GM21447 (cell line): Measurements from ENCODE around the gene CYP3A5.
"Not testable (repeated sequence)": the region's sequence is repeated elsewhere in the genome, so short reads cannot be mapped to it uniquely, and the experiment has no call there.

Experiments used
- ATAC-seq: cut with Tn5 transposase; IDR thresholded peaks from one replicate; pipeline ENCODE4 v1.9.1; 2021; ENCODE audit not compliant: unreplicated experiment

Gene CYP3A5

DNA sequence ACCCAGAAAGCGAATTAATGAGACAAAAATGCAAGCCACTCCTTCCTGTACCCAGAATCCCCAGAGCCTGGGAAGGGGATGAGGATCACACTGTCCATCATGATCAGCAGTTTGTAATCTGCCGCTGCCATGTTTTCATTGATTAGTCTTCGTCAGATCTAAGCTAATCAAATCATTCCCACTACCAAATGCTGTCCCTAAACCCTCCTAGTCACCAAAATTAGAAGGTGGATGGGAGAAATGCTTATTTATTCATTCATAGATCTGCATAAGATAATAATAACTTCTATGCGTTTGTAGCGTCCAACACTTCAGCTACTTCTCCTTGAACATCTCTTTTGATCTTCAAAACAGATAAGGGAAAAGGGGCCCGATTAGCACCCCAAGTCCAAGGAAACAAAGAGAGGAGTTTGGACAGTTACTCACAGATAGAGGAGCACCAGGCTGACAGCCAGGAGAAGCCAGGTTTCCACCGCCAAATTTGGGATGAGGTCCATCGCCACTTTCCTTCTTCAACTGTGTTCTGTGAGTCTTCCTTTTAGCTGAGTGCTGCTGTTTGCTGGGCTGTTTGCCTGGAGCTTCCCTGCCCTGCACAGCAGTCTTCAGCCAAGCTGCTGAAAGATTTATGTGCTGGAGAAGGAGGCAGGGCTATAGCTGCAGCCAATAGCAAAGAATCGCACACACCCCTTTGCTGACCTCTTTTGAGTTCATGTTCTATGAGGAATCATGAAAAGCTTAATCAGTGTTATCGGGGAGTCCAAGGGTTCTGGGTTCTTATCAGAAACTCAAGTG, at the start of gene CYP3A5:
TSS of gene CYP3A5 (minus strand) at position 597 of the 792 bp plus-strand sequence. CDS start at position 497, 100 bp downstream.
- ATAC-seq = no peak

DNA sequence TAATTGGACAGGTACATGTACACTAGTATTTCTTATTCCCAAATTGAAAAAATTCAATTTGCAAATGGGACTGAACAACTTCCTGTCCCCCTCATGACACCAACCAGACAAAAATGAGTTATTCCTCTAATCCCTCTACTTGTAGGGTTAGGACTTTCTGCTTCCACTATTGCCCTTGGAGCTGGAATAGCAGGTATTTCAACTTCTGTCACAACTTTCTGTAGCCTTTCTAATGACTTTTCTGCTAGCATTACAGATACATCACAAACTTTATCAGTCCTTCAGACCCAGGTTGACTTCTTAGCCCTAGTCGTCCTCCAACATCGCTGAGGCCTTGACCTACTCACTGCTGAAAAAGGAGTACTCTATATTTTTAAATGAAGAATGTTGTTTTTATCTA, 48.8 kb upstream of the CYP3A5 start:
- ATAC-seq = no peak

DNA sequence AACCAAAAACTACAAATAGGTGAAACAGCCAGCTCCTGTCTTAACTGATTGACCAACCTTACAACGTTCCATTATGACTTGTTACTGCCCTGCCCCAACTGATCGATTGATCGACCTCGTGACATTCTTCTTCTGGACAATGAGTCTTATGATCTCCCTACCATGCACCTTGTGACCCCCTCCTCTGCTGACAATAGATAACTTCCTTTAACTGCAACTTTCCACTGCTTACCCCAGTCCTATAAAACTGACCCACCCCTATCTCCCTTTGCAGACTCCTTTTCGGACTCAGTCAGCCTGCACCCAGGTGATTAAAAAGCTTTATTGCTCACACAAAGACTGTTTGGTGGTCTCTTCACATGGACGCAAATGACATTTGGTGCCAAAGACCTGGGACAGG, 43.4 kb upstream of the CYP3A5 start:
- not testable (repeated sequence) for ATAC-seq

DNA sequence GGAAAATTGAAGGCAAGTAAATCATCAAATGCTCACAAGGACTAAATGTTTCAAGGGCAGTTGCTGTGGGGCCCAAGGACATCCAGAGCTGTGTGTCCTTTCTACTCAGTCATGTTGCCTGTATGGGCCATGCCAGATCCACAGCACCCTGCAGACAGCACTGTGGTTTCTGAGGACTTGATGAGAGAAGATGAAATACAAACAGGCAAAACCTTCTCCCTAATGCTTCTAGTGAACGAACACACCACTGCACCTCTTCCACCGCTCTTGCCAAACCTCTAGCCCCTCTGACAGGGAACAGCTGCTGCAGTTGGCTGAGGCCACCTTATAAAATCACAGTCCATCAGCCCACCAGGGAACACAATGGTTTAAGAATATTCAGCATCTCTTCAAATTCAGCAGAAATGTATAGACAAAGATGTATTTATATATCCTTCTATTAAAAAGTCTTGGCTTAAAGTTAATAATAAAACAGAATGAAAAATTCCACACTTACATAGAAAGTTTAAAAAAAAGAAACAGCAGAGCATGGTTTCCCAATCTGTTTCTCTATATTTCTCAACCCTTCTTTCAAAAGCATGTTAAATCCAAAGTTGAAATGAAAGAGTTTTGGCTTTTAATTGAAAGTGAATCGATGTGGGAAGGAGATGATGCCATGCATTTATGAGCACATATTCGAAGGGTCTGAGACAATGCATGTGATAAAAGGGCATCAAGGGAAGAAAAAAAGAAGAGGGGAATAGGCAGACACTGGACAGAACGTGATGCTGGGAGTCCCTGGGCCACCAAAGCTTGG, 41.2 kb upstream of the CYP3A5 start:
- ATAC-seq = no peak

DNA sequence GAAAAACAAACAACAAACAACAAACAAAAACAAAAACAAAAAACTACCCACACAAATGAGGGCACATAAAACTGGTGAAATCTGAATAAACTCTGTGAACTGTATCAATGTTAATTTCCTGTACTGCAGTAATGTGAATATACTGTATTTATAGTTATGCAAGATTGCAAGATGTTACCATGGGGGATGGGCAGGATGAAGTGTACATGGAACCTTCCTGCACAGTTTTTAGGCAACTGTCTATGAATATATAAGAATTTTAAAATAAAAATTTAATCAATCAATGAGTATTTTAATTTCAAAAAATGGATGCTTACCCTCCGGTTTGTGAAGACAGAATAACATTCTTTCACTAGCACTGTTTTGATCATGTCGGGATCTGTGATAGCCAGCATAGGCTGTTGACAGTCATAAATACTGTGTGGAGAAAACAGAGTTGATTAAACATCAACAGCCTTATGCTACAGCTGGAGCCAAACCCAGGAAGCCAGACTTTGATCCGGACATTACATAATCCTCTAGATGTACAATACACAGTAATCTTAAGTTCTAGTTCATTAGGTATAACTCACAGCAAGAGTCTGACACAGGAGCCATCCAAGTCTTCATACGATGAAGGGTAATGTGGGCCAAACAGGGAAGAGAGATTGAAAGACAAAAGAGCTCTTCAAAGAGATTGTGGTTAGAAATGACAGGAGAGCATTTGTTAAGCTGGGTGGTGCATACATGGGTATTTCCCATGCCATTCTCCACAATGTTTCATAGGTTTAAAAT, 40.4 kb upstream of the CYP3A5 start:
- no peak for ATAC-seq

DNA sequence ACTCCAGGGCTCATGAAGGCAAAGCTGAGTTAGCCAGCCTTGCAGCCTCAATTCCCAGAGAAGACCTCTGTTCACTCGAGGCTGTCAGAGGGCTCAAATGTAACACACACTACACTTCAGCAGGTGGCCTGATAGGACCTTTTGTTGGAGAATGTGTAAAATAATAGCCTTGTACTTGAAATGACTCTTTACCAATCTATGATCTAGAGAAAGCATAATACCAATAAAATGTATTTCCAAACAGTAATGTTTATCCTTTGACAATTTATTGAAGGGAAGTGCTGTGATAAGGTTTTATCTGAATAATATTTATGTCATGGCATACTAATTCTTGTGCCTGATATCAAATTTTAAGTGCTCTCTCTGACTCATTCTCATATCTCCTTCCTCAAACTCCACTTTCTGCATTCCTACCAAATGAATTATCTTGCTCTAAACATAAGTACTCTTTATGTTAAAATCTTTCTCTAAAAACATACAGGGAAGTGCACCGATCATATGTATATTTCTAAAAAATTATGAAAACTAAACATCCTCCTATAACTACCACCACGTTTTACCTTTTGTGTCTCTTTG, 34.3 kb upstream of the CYP3A5 start:
- ATAC-seq = no peak

DNA sequence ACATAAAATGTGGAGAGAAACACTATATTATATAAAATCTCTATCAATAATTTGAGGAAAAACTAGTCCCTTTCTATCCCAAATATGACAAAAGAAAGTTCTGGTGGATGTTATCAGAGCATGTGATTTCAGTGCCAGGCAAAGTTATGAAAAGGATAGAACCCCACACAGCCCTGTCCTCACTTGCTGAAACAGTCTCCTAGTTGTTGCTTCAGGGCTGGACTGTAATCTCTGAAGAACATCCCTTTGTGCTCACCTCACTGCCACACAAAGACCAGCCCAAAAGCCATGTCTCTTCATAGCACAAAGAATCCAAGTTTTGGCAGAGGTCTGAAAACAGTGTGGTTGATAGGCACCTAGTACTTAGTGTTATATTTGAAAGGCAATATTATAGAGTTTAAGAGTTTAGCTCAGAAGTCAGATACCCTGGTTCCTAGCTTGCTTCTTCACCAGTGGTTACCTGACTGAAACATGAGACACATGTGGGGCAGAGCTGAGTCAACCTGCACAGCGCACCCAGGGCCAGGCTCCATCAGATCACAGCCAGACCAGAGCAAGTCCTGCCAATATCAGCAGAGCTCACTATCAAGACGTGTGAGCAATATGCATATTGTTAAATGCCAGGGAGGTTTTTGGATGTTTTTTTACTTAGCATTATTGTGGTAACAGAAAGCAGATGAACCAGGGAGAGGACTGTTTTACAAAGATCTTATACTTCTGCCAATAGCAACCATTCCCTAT, 30.2 kb upstream of the CYP3A5 start:
- ATAC-seq = no peak

DNA sequence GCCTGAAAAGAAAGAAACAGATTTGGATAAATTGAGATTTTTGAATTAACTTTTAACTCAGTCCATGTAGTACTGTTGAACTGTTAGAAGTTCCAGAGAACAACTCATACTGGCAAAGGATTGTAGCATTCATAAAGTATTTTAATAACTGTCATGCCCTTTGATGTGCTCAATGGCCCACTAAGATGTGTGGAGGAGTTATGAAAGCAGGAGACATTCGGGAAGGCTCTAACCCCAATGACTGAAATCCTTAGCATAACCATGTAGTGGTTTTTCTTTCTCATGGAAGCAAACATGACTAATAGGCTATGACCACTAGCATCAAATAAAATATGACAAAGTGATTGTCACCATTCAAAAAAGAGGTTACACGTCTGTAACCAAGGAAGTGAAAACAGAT, 29.5 kb upstream of the CYP3A5 start:
- no peak for ATAC-seq

DNA sequence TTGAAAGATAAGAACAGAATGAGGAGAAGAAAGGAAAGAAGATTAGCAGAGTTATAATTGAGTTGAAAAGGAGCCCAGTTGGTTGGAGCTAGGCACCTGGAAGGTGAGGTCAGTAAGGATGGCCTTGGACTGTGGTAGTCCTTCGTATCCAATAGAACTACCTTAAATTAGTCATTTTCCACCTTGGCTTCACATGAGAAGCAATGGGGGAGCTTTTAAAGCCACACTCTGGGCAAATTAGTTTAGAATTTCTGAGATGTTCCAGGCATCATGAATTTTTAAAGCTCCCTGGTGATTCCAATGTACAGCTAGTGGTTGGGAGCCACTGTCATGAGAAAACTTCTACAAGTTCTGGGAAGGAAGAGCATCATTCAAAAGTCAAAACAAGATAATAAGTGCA, 27.3 kb upstream of the CYP3A5 start:
- ATAC-seq = no peak

DNA sequence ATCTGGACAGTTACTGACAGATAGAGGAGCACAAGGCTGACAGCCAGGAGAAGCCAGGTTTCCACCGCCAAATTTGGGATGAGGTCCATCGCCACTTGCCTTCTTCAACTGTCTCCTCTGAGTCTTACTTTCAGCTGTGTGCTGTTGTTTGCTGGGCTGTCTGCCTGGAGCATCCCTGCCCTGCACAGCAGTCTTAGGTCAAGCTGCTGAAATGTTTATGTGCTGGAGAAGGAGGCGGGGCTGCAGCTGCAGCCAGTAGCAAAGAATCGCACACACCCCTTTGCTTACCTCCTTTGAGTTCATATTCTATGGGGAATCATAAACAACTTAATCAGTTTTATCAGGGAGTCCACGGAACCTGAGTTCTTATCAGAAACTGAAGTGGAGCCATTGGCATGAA, 20.1 kb upstream of the CYP3A5 start:
- ATAC-seq = no peak

DNA sequence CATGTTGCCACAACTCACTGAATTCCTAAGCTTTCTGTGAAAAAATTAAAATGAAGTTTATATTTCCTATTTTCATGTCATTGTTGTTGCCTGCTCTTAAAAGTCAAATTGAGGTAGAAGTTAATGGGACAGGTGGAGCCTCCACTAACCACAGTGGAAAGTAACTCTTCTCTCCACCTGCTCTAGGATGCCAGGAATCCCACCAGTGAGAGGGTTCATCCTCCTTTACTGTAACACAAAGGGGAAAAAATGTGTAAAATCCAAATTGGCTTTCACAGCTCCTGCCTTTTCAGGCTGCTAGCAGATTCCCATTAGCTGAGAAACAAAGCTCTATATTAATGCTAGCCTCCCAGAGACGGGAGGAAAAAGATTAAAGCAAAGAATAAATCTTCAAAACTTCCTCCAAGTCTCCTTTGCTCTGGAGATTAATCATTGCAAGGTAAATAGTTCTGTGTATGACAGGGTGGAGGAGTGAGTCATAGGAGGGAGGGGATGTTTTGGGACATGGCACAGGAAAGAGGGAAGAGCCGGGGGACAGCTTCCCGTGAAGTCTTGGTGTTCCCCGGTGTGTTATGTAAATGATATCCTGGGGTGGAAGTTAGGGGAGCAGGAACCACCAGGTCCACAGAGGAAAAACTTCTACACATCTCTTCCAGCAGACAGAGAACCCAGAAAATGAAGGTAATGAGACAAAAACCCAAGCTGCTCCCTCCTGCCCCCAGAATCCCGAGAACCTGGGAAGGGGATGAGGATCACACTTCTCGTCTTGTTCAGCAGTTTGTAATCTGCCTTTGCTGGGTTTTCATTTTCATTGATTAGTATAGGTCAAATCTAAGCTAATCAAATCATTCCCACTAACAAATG, 19.3 kb upstream of the CYP3A5 start:
- not testable (repeated sequence) for ATAC-seq

DNA sequence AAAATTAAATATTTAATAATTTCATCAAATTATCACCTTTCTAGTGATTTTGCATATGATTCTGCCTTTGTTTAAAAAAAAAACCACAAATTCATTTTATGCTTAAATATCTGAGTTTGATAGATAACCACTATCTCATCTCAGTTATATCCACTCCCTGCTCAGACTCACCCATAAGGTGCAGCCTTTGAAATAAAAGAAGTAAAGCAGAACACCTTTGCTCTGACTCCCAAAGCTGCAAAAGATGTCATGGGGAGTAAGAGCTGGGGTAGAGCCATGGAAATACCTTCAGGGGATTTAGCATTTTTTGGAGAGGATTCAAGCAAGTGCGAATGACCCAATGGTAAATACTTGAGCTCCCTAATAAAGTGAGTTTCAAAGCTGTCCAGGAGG, 15.1 kb upstream of the CYP3A5 start:
- no peak for ATAC-seq

DNA sequence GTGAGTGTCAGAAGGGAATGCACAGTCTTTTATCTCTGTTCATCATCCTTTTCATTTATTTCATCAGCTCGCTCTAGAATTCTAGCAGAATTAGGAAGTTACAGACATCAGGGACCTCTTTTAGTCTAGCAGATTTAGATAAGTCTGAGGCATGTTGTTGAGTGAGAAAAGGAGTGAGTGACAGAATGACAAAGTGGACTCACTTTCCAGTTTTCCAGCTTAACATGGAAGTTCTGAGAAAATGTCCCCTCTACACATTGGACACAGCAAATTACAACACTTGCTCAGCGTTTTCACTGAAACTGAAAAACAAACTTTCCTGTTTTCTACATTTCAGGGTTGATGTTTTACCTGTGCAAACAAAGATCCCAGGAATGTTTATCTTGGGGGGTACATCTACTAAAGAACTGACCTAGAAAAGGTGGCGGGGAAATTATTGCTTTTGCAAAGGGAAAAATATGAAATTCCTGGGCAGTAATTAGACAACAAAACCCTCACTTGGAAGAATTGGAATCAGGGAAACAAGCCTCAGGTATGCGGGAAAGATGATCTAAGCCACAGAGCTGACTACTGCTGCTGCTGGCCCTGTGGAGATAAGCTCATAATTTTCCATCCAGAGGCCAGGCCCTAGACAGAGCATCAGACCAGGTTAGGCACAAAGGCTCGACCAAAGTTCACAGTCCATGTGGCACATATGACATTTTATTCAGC, 14.6 kb upstream of the CYP3A5 start:
- ATAC-seq = no peak

DNA sequence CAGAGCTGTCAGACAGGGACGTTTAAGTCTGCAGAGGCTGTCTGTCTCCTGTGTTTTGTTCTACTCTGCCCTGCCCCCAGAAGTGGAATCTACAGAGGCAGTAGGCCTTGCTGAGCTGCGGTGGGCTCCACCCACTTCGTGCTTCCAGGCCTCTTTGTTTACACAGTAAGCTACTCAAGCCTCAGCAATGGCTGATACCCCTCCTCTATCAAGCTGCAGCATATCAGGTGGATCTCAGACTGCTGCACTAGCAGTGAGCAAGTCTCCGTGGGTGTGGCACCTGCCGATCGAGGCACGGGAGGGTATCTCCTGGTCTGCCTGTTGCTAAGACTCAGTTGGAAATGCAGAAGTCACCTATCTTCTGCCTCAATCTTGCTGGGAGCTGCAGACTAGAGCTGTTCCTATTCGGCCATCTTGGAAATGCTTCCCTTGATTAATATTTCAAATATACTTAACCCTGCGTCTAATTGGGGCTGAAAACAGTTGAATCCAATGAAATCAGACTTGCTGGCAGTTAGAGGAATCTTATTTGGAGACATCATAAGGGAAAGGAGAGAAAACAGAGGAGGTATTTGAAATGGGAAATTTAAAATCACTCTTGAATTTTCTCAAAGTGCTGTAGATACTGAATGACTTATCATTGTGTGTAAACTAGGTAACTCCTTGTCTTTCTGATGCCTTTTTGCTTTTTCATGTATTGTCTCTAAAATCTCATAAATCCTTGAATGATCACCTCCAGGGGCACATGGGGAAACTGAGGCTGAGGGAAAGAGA, 13.8 kb upstream of the CYP3A5 start:
- no peak for ATAC-seq

DNA sequence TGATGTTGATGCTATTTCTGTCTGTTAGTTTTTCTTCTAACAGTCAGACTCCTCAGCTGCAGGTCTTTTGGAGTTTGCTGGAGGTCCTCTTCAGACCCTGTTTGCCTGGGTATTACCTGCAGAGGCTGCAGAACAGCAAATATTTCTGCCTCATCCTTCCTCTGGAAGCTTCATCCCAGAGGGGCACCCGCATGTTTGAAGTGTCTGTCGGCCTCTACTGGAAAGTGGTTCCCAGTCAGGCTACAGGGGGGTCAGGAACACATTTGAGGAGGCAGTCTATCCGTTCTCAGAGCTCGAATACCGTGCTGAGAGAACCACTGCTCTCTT, 13.3 kb upstream of the CYP3A5 start:
- ATAC-seq = no peak

DNA sequence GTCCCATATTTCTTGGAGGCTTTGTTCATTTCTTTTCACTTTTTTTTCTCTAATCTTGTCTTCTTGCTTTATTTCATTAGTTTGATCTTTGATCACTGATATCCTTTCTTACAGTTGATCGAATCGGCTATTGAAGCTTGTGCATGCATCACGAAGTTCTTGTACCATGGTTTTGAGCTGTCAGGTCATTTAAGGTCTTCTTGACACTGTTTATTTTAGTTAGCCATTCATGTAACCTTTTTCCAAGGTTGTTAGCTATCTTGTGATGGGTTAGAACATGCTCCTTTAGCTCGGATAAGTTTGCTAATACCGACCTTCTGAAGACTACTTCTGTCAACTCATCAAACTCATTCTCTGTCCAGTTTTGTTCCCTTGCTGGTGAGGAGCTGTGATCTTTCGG, 12.8 kb upstream of the CYP3A5 start:
- not testable (repeated sequence) for ATAC-seq

DNA sequence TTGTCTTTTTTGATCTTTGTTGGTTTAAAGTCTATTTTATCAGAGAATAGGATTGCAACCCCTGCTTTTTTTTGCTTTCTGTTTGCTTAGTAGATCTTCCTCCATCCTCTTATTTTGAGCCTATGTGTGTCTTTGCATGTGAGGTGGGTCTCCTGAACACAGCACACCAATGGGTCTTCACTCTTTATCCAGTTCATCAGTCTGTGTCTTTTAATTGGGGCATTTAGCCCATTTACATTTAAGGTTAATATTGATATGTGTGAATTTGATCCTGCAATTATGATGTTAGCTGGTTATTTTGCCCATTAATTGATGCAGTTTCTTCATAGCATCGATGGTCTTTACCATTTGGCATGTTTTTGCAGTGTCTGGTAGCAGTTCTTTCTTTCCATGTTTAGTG, 11.9 kb upstream of the CYP3A5 start:
- not testable (repeated sequence) for ATAC-seq

DNA sequence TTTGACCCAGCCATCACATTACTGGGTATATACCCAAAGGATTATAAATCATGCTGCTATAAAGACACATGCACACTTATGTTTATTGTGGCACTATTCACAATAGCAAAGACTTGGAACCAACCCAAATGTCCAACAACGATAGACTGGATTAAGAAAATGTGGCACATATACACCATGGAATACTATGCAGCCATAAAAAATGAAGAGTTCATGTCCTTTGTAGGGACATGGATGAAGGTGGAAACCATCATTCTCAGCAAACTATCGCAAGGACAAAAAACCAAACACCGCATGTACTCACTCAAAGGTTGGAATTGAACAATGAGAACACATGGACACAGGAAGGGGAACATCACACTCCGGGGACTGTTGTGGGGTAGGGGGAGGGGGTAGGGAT, 11.1 kb upstream of the CYP3A5 start:
- ATAC-seq = not testable (repeated sequence)
